GM13977 (cell line): ENCODE data around the gene RHOU.

ENCODE experiments used
- DNase-seq: peaks from one replicate; pipeline ENCODE4 v3.0.0; 2012; ENCODE audit warnings: low spot score
- in situ Hi-C: fragments of 300-500 bp; cut with MboI; formaldehyde crosslinking; loops from one replicate; pipeline ENCODE4 v1.12.0; 2022; ENCODE audit warnings: low sequenced_read_pairs, low pct_unique_long_range_greater_than_20kb, mixed read lengths, inconsistent platforms; ENCODE audit not compliant: unreplicated experiment
- TF ChIP-seq, protein P1 (sequence below): IDR thresholded peaks from 2 replicates; pipeline ENCODE4 v1.5.1; 2012; ENCODE audit warnings: mild to moderate bottlenecking, control low read depth; ENCODE audit not compliant: insufficient read depth; ENCODE audit errors: extremely low read depth, missing control alignments

RHOU gene

DNA sequence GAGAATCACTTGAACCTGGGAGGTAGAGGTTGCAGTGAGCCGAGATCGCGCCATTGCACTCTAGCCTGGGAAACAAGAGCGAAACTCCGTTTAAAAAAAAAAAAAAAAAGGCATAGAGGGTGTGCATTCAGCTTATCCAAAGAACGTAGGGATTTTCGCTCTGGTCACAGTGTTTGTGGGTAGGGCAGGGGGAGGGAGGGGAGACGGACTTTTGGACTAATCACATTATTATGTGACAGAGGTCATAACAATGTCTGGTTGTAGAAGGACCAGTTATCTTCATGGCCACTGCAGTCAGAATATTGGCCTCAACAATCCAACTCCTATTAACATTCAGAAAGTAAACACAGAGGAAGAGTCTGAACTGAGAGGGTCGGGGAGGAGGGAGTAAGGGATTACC lies 25.7 kb downstream of the RHOU start:
- in situ Hi-C loops = no loop called here
- DNase-seq = no peak

GRCh38 chr1:228763561-228763960 lies 28.3 kb downstream of the RHOU start:
- in situ Hi-C loops = no loop called here
- DNase-seq = no peak
- TF ChIP-seq, protein P1, sequence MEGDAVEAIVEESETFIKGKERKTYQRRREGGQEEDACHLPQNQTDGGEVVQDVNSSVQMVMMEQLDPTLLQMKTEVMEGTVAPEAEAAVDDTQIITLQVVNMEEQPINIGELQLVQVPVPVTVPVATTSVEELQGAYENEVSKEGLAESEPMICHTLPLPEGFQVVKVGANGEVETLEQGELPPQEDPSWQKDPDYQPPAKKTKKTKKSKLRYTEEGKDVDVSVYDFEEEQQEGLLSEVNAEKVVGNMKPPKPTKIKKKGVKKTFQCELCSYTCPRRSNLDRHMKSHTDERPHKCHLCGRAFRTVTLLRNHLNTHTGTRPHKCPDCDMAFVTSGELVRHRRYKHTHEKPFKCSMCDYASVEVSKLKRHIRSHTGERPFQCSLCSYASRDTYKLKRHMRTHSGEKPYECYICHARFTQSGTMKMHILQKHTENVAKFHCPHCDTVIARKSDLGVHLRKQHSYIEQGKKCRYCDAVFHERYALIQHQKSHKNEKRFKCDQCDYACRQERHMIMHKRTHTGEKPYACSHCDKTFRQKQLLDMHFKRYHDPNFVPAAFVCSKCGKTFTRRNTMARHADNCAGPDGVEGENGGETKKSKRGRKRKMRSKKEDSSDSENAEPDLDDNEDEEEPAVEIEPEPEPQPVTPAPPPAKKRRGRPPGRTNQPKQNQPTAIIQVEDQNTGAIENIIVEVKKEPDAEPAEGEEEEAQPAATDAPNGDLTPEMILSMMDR = no peak

More for the DNA sequence above, 25.7 kb downstream of the RHOU start:
- TF ChIP-seq, protein P1 = no peak

- TF ChIP-seq, protein P1 = no peak
- in situ Hi-C loops = no loop called here
- DNase-seq = no peak
These were observed 30.1 kb downstream of the RHOU start for GRCh38 chr1:228765168-228765946.

DNA sequence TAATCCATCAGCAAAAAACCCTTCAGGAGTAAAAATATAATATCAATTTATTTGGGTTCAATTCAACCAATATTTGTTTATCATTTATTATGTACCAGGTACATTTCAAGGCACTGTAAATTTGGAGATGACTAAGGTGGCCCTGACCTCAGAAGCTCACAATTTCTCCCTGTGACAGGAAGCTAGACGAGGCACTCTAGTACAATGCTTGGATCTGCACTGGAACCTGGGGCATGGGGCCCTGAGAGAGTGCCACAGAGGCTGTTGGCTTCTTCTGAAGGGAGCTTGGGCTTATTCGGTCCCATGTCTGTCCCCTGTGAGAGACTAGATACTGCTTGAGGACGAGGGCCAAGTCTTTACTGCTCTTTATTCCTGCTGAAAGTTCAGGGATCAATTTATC lies 31.5 kb downstream of the RHOU start:
- TF ChIP-seq, protein P1 = no peak
- DNase-seq = no peak
- in situ Hi-C loops = no loop called here

- no peak for DNase-seq
These were observed 32.5 kb downstream of the RHOU start for GRCh38 chr1:228767636-228768354.

DNA sequence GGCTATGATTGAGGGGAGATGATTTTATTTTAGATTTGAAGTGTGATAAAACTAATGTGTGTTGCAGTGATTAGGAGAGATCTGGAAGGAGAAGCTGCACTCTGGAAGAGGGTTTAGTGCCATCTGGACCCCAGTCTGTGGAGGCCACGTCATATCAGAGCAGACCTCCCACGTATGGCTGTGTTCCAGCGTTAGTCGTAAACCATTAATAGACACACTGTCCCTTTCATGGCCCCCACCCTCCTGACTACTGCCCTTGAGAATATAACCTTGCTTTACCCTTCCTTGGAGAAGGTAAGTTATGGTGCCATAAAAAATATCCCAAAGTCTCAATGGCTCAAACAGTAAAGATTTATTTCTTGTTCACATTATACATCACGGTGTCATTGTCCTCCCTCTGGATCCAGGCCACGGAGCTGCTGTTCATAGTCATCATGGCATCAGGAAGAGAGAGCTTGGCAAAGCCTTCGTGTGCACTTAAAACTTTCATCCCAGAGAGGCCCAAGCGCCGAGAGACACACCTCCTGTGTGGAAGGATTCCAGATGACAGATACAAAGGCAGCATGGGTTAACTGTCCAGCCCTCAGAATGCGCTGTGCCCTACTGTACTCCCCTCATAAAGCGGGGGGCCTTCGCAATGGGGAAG lies 33.2 kb downstream of the RHOU start:
- in situ Hi-C loops = no loop called here
- DNase-seq = no peak
- TF ChIP-seq, protein P1 = no peak

More at GRCh38 chr1:228767636-228768354, 32.5 kb downstream of the RHOU start:
- in situ Hi-C loops = no loop called here
- TF ChIP-seq, protein P1 = no peak
